GM12872 (cell line): ENCODE measurements around the gene RAMACL.

ENCODE experiments used
- TF ChIP-seq, protein P1 (sequence below): IDR thresholded peaks from 3 replicates; pipeline ENCODE4 v1.5.1; 2011; ENCODE audit warnings: low read depth, mild to moderate bottlenecking, low read length, moderate library complexity; ENCODE audit not compliant: insufficient read depth

Gene RAMACL

GRCh38 chr6:166543603-166544295, 42.7 kb downstream of the RAMACL start:
- TF ChIP-seq, protein P1, sequence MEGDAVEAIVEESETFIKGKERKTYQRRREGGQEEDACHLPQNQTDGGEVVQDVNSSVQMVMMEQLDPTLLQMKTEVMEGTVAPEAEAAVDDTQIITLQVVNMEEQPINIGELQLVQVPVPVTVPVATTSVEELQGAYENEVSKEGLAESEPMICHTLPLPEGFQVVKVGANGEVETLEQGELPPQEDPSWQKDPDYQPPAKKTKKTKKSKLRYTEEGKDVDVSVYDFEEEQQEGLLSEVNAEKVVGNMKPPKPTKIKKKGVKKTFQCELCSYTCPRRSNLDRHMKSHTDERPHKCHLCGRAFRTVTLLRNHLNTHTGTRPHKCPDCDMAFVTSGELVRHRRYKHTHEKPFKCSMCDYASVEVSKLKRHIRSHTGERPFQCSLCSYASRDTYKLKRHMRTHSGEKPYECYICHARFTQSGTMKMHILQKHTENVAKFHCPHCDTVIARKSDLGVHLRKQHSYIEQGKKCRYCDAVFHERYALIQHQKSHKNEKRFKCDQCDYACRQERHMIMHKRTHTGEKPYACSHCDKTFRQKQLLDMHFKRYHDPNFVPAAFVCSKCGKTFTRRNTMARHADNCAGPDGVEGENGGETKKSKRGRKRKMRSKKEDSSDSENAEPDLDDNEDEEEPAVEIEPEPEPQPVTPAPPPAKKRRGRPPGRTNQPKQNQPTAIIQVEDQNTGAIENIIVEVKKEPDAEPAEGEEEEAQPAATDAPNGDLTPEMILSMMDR = no peak

DNA sequence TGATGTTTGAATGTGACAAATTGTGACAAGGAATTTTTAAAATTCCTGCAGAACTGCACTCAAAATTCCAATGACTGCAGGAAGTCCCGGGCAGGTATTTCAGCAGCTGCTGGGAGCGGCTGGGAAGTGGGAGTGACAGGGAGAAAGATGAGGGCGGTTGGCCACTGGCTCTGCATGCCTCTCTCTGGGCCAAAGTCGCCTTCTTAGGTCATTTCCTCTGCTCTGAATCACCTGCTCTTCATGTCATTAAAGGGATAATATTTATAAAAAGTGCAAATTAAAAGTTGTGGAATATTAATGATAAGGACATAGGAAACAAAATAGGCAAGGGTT, 43.9 kb downstream of the RAMACL start:
- TF ChIP-seq, protein P1 = no peak

DNA sequence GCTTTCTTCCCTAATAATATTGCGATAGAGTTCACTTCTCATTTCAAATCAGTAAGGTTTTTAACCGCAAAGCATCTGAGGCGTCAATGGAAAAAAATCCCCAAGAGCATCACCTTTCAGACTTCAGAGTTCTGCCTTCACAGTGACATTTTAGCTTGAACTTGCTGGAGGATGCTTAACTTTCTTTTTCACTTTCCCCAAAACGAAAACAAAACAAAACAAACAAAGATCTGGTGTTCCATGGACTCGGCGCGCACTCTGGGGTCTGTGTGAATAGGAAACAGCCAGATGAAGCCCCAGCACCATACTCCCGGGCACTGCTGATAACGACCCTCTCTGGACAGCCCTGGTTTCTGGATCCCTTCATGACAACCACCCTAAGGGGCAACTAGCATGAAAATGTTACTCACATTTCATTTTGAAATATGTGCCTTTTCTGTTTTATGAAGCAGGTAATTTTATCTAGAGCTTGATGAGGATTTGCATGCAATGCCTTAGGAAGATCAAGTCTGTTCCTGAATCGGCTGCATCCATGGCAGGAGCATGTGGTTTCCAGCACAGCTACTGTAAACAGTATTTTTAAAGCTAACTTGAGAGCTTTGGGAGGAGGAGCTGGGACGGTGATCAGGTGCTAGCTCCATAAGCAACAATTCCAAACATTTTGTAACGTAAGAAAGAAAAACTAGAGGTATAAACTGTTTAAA, 44.5 kb downstream of the RAMACL start:
- TF ChIP-seq, protein P1 = no peak

GRCh38 chr6:166541366-166541765, 45.1 kb downstream of the RAMACL start:
- TF ChIP-seq, protein P1 = no peak

GRCh38 chr6:166540631-166541331, 45.7 kb downstream of the RAMACL start:
- TF ChIP-seq, protein P1 = no peak

GRCh38 chr6:166539543-166539942, 46.9 kb downstream of the RAMACL start:
- TF ChIP-seq, protein P1 = no peak

DNA sequence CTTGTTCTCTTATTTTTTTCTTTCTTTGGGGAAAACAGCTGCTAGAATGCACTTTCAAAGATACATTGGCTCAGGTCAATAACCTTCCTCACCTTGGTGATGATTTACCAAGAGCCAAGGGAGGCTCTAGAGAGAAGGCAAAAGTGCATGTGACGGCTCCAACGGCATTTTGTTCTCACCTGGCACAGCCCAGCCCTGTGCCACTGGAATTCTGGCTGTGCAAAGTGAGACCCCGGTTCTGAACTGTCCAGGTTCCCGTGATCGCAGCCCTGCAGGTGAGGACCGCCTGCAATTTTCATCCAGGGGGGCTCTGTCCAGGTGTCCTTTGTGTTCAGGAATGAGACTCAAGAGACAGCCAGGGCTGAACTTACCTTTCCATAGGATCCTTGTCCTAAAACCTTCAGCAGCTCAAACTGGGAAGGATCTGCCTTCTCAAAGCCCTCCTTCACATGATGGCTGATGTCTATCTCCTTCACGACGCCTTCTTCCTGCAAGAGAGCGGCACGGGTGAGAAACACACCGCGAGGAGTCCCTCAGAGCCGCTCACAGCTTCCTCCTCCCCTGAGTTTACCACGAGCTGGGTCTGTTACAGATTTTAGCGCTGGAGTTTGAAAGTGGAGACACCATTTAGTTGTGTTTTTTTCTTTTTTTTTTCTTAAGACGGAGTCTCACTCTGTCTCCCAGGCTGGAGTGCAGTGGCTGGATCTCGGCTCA, 48.0 kb downstream of the RAMACL start:
- TF ChIP-seq, protein P1 = no peak
